CD4-positive, alpha-beta T cell treated with Interleukin-1 beta for 1 hour (primary cell): Measurements from ENCODE around the gene MCTP1.
"Not testable (repeated sequence)": the region's sequence is repeated elsewhere in the genome, so short reads cannot be mapped to it uniquely, and the experiment has no call there.

Experiments used
- DNase-seq, 2 donors: peaks; one replicate each; pipeline ENCODE4 v3.0.0-alpha.2; 2020 to 2022

The MCTP1 gene

DNA sequence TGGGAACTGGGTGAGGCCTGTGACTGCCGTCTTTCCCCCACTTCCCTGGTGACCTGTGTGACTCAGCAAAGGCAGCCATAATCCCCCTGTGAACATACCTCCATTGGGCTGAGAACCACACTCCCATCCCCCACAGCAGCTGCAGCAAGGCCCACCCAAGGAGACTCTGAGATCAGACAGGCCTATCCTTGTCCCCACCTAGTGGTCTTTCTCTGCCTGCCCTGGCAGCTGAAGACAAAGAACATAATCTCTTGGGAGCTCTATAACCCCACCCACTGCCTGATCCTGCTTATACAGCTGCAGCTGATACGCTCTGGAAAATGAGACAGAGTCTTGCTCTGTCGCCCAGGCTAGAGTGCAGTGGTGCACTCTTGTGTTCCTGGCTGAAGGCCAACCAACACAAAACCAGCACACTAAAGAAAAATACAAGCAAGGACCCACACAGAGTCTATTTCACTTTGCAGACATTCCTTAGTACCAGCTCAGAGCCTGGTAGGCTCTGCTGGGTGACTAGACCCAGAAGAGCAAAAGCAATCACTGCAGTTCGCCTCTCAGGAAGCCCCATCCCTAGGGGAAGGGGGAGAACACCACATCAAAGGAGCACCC is 106.7 kb downstream of the MCTP1 start:
- DNase-seq, result no peak

DNA sequence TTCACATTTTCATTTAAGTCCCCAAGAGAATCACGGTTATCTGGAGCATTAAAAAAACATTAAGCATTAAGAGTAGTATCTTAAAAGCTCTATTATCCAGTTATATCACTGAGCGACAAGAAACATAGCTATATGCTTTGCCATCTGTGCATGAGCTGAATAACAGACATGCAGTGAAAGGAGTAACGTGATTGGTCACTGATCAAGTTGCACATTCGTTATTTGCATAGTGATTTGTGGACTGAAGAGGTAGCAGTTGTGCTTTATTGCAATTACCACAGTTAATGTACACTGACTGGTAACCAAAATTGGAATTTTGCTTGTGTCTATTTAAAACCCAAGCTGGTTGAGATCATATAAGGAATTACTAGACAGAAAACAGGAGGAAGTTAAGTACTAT is 107.4 kb downstream of the MCTP1 start:
- no peak for DNase-seq

DNA sequence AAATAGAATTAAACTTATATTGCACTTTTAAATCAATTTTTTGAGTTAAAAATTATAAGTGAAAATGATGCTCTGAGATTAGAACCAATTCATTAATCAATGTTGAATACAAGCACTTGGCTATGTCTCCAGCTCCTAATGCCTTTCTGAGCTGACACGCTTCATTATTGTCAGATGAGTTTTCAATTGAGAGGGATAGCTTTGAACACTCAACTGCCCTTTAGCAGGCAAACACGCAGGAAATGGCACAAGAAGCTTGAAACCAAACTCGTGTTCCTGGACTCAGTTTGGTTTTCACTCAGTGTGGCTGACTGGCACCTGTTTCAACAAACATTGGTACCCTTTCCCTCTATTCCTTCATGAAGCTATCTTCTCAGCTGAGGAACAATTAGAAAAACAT is 109.8 kb downstream of the MCTP1 start:
- DNase-seq, result no peak

DNA sequence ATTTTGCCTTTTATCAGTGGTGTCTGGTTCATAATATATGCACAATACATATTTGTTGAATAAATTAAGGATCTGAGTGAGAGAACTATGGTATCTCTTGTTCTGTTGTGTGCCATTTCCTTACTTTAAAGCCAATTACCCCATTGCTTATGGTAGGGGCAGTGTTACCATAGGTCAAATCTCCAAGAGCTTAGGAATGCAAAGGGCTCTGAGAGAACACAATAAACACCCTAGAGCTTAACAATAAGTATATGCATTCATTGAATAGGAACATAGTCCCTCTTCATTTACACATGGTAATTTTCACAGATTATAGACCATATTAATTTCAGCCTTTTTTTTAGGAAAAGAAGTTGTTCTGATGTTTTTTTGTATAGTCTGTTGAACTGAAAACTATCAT is 112.2 kb downstream of the MCTP1 start:
- DNase-seq, result no peak

DNA sequence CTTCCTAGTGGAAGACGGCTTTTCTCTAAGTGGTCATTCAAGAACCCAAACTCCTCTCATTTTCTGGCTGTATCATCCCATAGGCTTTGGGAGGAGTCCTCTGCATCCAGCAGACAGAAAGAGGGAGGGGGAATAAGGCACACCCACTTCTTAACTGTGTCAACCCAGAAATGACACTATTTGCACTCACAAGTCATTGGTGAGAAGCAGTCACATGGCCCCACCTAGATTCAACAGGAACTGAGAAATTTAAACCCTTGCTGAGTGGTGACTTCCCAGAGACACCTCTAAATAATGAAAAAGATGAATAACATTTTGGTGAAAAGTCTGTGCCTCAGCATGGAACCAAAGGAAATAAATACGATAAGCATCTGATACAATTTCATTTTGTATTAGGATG is 120.0 kb downstream of the MCTP1 start:
- DNase-seq, result no peak

DNA sequence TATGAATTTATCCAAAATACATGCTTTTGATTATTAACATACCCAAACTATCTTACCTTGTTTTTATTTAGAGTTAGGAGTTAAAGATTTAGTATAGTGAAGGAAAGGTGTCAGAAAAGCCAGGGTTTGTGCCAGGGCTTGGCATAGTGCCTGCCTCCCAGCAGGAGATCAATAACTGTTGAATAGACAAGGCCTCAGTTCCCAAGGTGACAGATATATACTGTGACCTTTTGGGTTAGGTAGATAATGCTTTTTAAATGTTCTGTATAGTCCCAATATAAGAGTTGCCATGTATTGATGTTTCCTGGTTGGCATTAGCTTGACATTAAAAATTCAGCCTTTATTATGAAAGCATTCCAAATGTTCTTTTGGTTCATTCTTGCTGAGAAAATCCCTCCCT is 121.8 kb downstream of the MCTP1 start:
- no peak for DNase-seq

DNA sequence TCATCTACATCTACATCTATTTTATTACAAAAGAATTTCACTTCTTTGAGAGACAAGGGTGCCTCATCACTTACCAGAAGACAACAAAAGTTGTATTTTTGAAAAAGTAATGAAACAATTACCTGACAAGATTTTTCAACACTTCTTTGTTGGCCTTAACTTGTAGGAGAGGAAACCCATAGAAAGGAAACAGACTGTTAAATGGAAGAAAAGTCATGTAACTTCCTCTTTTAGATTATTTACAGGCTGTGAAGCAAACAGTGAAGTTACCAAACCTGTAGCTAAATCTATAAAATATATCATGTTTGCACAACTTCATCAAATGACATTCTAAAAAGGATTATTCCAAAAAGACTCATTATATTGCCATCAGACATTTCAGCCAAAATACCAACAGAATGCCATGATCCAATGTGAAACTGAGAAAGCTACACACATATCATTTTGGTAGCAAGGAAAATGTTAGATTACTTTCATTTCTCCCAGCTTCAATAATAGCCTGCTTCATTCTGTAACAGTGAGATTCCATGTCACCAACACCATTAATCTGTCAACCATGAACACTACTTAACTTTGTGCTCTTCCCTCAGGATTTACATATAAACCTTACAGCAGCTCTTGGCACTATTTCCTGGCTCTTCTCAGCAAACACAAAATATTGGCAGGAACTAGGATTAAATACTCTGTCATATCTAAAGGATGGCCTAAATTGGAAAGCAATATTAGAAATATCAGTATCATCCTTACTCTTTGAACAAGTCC is 122.5 kb downstream of the MCTP1 start:
- DNase-seq, result no peak

DNA sequence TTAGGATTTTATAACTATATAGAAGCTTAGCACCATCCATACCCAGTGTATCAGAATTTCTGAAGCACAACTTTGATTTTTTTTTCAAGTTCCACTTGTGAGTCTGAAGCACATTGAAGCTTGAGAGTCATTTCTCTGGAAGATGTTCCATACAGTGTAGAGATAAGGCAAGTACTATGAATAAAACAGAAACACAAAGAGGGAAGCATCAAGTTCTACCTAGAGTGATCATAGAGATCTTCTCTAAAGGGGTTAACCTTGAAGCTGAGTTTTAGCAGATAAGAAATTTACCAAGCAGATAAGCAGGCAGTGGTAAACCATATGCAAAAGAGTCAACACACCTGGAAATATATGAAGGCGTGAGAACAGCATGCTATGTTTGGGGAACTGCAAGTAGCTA is 125.3 kb downstream of the MCTP1 start:
- no peak for DNase-seq

DNA sequence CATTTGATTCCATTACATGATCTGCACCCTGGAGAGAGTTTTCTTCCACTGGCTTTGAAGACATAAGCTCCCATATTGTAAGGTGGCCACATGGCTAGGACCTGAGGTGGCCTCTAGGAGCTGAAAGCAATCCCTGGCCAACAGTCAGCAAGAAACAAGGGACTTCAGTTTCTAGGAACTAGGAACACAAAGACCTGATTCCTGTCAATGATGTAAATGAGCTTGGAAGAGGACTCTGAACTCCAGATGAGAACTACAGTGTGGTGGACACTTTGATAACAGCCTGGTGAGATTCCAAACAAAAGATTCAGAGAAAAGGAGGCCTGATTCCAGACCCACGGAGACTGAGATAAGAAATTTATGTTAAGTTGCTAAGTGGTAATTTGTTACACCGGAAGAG is 129.0 kb downstream of the MCTP1 start:
- no peak for DNase-seq

DNA sequence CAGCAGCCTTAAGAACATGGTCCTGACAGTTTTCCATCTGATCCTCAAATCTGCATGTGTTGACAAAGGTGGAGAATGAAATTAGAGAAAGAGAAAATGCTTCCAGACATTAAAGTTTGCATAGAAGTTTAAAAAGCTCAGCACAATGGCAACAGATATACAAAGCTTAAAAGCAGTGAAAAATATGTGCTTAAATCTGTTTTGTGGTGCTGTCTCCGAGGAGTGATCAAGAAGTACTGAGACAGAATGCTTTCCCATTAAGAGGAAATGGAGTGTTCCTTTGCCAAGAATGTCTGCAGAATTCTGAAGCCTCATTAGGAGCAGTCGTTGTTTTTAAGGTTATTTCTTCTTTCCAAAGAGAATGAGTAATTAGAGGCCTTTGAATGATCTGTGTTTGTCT is 131.4 kb downstream of the MCTP1 start:
- DNase-seq, result no peak

DNA sequence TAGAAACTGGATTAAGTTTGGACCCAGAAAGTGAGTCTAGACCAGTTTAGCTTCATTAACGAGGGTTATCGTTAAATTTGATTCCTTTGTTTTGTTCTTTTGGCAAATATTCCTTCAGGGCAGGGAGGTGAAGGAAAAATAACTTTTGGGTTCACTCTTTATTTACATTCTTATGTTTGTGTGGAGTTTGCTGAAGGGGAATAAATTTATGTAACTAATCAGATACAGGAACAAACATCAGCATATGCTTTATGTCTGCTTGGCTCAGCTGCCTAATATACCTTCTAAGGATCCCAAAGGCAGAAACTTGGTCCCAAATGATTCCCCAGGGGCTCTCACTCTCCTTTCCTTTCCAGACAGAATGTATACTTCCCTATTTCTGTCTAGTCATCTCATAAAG is 132.4 kb downstream of the MCTP1 start:
- no peak for DNase-seq

DNA sequence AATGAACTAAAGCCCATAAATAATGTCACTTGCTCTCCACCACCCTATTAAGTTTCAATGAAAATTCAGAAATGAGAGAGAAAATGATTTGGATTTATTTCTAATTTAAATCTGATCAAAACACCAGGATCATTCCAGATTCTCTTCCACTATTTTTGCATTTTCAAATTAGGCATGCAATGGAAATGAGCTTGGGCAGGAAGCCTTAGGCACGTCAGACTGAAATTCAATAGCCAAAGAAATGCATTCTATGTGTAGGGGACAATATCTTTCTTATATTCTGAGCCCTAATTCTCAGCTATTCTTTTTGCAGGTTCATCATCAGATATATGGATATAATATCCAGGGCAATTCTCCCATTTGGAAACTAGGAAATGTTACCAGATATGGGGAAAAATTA is 132.8 kb downstream of the MCTP1 start:
- no peak for DNase-seq

DNA sequence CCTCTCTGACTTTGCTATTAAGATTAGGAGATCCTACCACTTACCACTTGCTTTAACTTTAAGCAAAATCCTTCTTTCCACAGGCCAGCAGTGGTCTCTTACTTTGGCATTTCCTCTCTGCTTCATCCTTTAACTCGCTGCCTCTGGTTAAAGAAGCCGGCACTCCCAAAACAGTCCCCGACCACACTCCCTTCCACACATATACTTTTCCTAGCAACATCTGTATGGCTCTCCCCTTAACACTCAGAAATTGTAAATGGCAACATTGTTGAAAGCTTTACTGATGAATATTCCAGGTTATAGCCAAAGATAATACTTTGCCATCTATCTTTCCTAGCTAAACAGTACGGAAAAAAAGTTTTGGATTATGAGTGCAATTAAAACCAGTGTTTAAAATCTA is 133.2 kb downstream of the MCTP1 start:
- DNase-seq, result no peak

DNA sequence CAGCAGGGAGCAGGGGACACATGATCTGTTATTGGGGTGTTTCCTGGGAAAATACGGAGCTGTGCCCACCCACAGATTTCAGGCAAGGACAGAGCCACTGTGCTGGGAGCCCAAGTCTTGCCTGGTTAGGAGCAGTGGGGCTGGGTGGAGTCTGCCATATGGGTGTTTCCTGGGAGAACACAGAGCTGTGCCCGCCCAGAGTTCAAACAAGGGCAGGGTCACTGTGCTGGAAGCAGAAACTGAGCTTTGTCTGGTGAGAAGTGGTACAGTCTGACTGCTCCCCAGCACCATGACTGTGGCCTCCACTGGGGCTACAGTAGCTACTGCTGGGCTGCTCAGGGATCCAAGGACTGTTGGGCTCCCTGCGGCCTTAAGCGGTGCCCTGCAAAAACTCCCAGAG is 135.5 kb downstream of the MCTP1 start:
- DNase-seq, result no peak

DNA sequence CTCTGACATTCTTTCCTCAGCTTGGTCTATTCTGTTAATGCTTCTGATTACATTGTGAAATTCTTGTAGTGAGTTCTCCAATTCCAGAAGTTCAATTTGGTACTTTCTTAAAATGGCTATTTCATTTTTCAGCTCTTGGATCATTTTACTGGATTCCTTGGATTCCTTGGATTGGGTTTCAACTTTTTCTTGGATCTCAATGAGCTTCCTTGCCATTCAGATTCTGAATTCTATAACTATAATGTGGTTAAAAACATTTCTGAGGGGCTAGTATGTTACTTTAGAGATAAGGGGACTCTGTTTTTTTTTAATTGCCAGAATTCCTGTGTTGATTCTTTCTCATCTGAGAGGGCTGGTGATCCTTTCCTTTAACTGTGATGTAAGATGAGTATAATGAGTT is 136.4 kb downstream of the MCTP1 start:
- no peak for DNase-seq

DNA sequence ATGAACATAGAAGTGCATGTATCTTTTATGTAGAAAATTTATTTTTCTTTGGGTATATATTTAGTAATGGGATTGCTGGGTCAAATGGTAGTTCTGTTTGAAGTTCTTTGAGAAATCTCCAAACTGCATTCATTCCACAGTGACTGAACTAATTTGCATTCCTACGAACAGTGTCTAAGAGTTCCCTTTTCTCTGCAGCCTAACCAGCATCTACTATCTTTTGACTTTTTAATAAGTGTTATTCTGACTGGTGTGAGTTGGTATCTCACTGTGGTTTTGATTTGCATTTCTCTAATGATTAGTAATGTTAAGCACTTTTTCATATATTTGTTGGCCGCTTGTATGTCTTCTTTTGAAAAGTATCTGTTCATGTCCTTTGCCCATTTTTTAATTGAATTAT is 141.0 kb downstream of the MCTP1 start:
- not testable (repeated sequence) for DNase-seq

DNA sequence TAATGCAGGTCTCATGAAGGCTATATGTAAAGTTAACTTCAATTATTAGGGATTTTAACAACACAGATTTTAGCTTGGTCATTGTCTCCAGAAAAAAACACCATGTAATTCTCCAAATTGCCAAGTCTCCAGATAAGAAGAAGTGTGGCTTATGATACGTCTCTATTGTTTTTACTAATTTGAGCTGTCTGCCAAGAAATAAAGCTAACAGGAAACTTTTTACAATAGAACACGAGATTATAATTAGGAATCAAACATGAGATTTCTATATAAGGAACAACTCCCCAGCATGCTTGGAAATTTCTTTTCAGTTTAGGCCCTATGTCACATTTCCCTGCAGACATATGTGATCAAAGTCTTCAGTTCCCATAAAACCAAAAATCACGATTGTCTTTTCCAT is 142.7 kb downstream of the MCTP1 start:
- DNase-seq, result no peak

DNA sequence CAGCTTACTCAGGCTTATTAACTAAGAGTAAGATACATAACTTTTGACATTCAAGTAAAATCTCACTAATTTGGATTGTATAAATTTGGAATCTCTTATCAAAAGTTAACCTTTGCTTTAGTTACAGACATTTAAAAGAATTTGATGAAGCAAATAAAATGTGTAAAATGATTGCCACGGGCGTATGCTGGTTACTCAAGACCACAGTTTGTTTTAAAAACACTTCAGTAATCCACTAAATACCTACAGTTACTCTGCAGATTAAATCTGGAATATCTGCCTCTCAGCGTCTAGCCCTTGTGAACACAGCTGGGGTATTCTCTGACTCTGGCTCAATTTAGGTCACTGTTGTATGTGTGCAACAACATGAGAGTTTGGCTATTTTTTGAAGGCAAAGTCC is 143.8 kb downstream of the MCTP1 start:
- DNase-seq, result no peak

DNA sequence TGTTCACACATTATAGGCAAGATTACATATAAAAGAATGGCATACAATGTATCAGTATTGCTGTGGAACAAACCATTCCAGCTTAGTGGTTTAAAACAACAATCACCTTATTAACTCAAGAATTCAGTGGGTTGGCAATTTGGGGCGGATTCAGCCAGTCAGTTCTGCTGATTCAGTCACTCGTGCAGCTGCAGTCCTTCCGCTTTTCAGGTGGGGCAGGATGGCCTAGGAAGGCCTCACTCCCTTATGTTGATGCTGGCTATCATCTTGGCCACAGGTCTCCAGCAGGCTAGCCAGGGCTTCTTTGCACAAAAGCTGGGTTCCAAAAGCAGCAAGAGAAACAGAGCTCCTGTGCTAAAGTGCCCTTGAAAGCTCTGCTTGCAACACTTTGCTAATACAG is 150.6 kb downstream of the MCTP1 start:
- DNase-seq, result no peak

DNA sequence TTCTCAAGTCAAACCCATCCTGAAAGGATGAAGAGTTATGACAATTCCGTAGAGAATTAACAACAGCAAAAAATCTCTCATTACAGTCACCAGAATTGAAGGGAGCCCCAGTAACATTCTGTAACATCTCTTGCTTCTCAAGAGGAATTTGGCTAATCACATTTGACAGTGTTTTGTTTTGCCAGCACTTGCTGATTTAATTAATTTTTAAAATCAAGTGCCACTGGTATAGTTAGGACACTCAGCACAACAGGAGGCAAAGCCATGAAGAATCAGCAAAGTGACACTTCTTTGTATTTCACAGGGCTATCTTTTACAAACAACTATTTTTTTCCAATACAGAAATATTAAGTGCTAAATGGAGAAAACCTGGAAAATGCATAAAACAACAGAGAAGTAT is 152.8 kb downstream of the MCTP1 start:
- no peak for DNase-seq

DNA sequence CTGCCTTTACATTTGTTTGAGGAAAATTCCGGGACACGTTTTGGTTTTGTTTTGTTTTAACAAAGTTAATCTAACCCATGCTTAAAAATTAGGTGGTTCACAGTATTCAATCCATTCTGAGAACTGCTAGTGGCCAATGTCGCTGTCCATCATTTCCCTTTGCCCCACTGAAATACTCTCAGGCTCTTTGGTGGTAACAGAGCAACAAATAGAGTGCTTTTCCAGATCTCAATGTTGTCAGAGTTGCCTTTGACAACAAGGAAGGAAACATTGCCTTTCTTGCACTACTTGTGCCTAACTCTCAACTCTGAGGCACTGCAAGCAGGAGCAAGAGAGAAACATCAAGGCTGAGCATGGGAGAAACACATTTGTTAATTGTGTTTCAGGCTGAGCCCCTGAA is 154.0 kb downstream of the MCTP1 start:
- DNase-seq, result no peak

DNA sequence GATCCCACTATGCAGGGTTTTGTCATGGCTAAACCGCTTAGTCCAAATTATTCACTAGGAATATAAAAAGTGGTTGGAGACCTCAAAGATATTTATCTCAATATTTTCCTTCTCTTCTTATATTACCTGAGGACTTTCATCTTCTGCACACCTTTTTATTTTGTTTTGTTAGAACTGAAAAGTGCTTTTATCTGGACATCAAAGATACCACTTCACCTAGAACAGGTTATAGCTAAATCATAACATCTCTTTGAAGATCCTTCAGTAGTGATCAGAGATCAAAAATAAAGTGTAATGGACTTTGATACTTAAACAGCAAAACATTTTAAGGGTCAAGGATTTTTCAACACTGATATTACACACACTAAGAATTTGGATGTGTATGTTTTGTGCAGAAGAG is 160.2 kb downstream of the MCTP1 start:
- no peak for DNase-seq

DNA sequence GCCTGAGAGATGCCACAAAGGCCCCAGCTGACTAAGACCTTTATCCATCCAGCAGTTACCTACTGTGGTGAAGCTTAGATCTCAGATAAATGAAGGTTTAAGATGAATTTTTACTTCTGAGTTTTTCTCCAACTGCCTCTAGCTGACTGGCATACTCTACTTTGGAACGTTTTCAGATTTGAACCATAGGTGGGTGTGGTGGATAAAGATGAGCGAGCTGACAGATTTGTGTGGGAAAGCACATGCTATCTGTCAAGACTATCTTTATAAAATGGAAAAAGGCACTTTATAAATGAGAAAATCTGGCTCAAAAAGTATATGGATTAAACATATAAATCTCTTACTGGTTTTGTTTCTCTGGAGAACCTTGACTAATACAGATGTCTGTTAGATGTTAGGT is 160.8 kb downstream of the MCTP1 start:
- DNase-seq, result no peak

DNA sequence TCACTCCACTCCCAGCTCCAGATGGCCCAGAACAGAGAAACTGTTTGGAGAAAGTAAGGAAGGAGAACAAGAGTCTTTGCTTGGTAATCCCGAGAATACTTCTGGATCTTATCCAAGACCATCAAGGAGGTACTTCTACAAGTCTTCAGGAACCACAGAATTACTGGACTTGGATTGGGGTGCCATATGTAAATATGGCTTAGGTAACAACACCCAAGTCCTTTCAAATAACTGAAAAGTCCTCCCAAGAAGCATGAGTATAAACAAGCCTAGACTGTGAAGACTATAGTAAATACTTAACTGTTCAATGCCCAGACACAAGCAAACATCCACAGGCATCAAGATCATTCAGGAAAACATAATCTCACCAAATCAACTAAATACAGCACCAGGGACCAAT is 170.0 kb downstream of the MCTP1 start:
- no peak for DNase-seq

DNA sequence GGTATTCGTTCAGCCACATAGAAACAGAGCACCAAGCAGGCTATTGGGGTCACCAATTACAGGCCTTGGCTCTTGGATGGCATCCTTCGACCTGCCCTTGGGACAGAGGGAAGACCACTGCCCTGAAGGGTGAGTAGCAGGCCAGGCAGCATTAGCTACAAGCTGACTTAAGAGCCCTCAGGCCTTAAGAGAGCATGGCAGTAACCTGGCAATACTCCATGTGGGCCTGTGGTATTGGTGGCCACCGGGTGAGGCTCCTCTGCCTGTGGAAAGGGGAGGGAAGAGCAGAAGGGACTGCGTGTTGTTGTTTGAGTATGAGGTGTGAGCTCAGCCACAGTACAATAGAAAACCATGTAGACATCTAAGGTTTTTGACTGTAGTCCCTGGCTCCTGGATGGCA is 170.6 kb downstream of the MCTP1 start:
- DNase-seq, result no peak
